NCI-H2171 treated with DMSO at 0.1 percent for 48 hours (cell line): ENCODE measurements around the gene ALPL.
"Not testable (repeated sequence)": the region's sequence is repeated elsewhere in the genome, so short reads cannot be mapped to it uniquely, and the experiment has no call there.

Source experiments
- DNase-seq: peaks from one replicate; lab custom pipeline; 2025; lab: John Stamatoyannopoulos, UW

The ALPL gene

GRCh38 chr1:21507511-21508270 lies 1.5 kb upstream of the ALPL start:
- no peak for DNase-seq

- DNase-seq = peak; percentile 51
Observed at GRCh38 chr1:21508580-21509350, 458 bp upstream of the ALPL start.

DNA sequence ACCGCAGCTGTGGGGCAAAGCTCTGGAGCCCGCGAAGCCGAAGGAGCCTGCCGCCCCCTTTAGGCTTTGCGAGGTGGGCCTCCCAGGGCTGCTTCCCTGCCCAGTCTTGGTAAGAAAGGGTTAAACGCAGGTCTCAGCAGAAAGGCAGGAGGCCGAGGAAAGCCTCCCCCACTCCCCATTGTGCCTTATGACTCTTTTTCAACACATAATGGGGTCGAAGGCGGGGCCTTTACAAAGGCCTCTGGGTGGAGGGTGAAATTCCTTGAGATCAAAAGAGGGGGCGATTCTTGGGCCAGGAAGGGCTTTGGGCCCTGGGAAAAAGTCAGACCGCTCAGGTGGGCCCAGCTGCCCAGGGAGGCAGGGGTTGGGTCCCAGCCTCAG lies 880 bp downstream of the ALPL start:
- no peak for DNase-seq

- no peak for DNase-seq
Observed at GRCh38 chr1:21510885-21511578, 1.8 kb downstream of the ALPL start.

- DNase-seq = no peak
Observed at GRCh38 chr1:21511579-21512522, 2.6 kb downstream of the ALPL start.

DNA sequence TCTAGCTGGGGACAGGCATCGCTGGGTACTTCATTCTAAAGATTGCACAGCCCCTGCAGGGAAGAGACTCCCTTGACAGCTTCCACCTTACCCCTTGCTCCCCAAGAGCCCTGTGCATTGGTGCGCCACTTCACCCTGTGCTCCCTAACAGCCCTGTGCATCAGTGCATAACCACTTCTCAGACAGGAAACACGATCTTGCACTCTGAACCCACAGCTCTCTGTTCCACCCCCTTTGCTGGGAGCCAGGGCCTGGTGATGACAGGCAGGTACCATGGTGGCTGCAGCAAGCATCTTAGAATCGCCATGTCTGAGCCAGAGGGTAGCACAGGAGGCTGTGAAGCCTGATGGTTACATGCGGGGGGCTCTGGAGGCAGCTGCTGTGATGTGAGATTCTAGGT lies 5.0 kb downstream of the ALPL start:
- peak; percentile 44 for DNase-seq

- peak; percentile 70 for DNase-seq
Observed at GRCh38 chr1:21517161-21517589, 8.0 kb downstream of the ALPL start.

GRCh38 chr1:21517660-21518480 lies 8.6 kb downstream of the ALPL start:
- peak; percentile 49 for DNase-seq

DNA sequence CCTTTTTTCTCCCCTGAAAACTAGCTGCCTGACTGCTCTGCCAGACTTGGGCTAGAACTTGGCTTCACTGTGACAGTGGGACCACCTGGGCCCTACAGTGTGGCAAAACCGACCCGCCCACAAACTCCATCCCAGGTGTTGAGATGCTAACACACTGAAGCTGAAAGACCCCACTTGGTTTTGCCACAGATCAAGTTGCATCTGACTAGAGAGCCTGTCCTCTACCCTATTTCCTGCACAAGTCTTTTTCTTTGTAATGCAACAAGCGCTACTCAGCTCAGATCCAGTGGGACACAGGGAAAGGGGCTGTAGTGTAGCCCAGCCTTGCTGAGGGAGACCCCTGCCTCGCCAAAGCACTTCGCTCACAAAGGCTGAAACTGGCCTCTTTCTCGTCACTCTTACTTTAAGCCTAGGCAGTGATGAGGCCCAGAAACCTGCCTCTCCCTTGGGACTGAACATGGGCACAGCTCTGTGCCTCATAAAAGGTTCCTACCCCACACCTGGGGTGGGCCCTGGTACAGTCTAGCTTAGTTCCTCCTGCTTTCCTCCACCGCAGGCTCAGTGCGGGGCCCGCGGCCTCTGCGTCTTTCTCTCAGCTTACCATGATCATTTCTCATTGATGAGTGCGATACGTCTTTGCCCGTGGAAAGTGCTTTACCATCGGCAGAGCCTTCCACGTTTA lies 9.7 kb downstream of the ALPL start:
- DNase-seq = peak; percentile 56

GRCh38 chr1:21519486-21520070 lies 10.4 kb downstream of the ALPL start:
- not testable (repeated sequence) for DNase-seq

DNA sequence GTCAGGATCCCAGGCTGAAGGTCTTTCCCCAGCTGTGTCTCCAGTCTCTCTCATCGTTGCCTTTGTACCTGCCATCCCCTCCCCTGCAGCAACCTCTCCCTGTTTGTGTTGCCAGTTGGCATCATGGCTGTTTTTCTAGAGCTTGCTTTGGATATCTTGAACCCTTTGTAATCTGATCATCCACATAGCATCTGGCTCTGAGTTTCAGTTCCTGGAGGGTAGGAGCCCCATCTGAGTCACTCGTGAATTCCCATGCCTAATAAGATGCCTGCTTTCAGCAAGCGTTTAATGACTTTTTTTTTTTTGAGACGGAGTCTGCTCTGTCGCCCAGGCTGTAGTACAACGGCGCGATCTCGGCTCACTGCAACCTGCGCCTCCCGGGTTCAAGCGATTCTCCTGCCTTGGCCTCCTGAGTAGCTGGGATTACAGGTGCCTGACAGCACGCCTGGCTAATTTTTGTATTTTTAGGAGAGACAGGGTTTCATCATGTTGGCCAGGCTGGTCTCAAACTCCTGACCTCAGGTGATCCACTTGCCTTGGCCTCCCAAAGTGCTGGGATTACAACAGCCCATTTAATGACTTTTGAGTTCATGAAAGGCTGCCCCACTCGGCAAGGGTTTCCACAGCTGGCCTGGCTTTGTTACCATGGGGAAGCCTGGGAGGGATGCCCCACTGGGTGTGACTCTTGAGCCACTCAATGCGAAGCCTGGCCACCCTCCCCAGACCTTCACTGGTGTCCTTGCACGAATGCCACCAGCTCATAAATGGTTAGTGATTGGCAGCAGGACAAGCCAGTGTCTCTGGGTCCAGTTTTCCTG lies 11.9 kb downstream of the ALPL start:
- peak; percentile 99 for DNase-seq

GRCh38 chr1:21521717-21522060 lies 12.5 kb downstream of the ALPL start:
- DNase-seq = no peak

GRCh38 chr1:21522525-21523038 lies 13.4 kb downstream of the ALPL start:
- no peak for DNase-seq

DNA sequence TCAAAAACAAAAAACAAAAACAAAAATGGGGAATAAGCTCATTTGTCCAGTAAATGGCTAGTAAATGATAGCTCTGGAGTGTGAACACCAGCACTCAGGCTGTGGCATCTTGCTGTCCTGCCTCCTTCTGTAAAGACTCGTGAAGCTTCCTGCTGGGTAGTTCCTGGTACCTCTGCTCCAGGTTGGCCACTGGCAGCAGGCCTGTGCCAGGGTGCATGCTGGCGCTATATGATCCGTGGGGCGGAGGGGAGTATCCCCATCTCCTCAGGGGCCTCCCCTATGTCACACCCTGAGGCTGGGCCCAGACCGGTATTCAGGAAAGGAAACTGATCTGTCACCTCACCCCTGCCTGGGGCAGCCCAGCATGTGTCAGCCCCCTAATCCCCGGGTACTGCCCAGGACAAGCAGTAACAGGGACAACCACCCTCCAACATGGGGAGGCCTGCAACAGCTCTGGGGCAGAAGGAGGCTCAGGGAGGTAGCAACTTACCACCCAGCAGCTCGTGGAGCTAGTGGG lies 14.1 kb downstream of the ALPL start:
- no peak for DNase-seq

DNA sequence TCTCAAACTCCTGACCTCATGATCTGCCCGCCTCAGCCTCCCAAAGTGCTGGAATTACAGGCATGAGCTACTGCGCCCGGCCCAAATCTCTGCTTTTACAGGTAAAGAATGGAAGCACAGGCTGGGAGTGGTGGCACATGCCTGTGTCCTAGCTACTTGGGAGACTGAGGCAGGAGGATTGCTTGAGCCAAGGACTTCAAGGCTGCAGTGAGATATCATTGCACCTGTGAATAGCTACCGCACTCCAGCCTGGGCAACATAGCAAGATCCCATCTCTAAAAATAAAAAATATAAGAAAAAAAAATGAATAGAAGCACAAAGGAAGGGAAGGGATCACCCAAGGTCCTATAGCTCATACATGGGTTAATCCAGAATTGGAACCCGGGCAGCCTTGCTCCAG lies 15.0 kb downstream of the ALPL start:
- DNase-seq = no peak

DNA sequence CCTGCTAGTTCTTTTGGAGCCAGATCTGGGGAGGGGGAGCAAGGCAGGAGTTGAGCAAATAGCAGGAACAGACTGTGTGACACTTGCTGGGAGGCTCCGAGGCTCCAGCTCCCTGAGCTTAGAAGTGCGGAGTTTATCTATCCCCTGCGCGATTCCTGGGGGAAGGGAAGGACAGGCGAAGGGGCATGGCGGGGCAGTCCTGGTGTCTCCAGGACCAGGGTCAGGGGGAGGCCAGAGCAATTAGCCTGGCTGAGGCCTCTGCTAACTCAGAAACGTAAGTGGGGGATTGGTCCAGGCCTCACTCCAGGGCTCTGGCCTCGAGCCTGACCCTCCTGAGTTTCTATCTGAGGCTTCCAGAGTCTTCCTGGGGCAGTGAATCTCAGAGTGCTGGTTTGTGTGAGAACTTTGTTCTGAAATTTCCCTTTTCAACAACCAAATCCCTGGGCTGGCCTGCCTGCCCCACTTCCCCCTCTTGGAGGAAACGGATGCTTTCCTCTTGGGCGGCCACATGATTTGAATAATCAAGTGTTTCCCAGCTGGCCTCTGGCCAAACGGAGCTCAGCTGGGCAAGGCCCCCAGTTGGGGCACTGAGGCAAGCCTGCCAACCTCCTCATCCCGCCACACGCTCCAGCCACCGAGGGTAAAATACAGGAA lies 15.6 kb downstream of the ALPL start:
- peak; percentile 43 for DNase-seq

GRCh38 chr1:21525340-21525717 lies 16.1 kb downstream of the ALPL start:
- DNase-seq = no peak

GRCh38 chr1:21526441-21526840 lies 17.2 kb downstream of the ALPL start:
- DNase-seq = no peak
